ENCODE results near the gene DCP1B.
A peak's percentile ranks its signal among the peaks of the same experiment; 100 is the strongest.

DCP1B gene

GRCh38 chr12:1966561-1967226 is 37.6 kb downstream of the DCP1B start:
- Histone ChIP-seq H3K14ac (ENCODE audit: low read length in 2 of 2) (no peak overlapping the region), H3K18ac (ENCODE audit: low read depth in 1 of 2, low read length in 2 of 2) (no peak overlapping the region), H4K91ac (ENCODE audit: low read length) (no peak overlapping the region), H2AK5ac (ENCODE audit: low read length, severe bottlenecking) (no peak overlapping the region), H3K27me3 (ENCODE audit: control insufficient read depth in 1 of 2, insufficient read depth in 1 of 2, low read length in 2 of 2) (no peaks in the 10 kb centered on the region), H3K27ac (ENCODE audit: low read length, poor library complexity, severe bottlenecking) (no peak overlapping the region), H3K4me2 (ENCODE audit: low read length, poor library complexity, severe bottlenecking) (no peak overlapping the region), H3K79me1 (replicated peaks; ENCODE audit: low read length, poor library complexity, severe bottlenecking) (peaks cover 16% of the 10 kb centered on the region), H3K23ac (ENCODE audit: low read length in 2 of 2) (no peak overlapping the region), H2BK5ac (ENCODE audit: low read depth, low read length, poor library complexity, severe bottlenecking) (no peak overlapping the region), H3K4me1 (ENCODE audit: control insufficient read depth, insufficient read depth, low read depth, low read length) (no peaks in the 10 kb centered on the region), H3K36me3 (ENCODE audit: control insufficient read depth in 1 of 2, insufficient read depth in 2 of 2, low read depth in 1 of 2, low read length in 2 of 2) (peaks cover 7 to 59% of the 10 kb centered on the region in 2 experiments), H2AFZ (ENCODE audit: low read depth, low read length) (no peak overlapping the region), H3K9me3 (ENCODE audit: control insufficient read depth, low read length) (no peaks in the 10 kb centered on the region), H2BK15ac (ENCODE audit: low read depth, poor library complexity, severe bottlenecking) (no peak overlapping the region), H2BK12ac (ENCODE audit: low read length in 2 of 2) (peak overlapping the region in 1 of 2 experiments; percentile 47), H4K8ac (ENCODE audit: low read length) (peak overlapping the region; percentile 4), H3K4me3 (ENCODE audit: insufficient read depth in 1 of 2, low read depth in 1 of 2, low read length in 2 of 2) (no peak overlapping the region), H2BK120ac (ENCODE audit: low read depth, low read length) (no peak overlapping the region), H3K9ac (ENCODE audit: low read length) (no peak overlapping the region), H3K4ac (ENCODE audit: low read depth in 1 of 2, low read length in 2 of 2) (no peak overlapping the region)
- no peak for DNase-seq
- WGBS = 45% methylated on average over 2 of the region's 4 CpGs

DNA sequence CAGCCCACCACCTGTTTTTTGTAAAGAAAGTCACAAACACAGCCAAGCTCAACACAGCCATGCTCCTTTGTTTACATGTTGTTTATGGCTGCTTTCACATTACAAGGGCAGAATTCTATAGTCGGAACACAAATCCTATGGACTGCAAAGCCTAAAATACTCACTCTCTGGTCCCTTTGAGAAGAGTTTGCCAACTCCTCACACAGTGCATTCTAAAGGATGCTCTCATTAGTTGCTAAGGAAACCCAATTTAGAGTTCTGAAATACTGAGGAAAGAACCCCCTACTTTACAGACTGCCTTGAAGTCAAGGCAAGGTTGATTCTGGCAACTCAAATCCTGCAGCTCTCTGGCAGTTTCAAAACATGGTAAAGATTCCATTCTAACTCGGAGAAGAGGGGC is 38.3 kb downstream of the DCP1B start:
- Histone ChIP-seq H3K14ac (ENCODE audit: low read length in 2 of 2) (no peak overlapping the region), H2BK15ac (ENCODE audit: low read depth, poor library complexity, severe bottlenecking) (no peak overlapping the region), H3K4ac (ENCODE audit: low read depth in 1 of 2, low read length in 2 of 2) (no peak overlapping the region), H2BK12ac (ENCODE audit: low read length in 2 of 2) (no peak overlapping the region), H2AK5ac (ENCODE audit: low read length, severe bottlenecking) (no peak overlapping the region), H3K4me2 (ENCODE audit: low read length, poor library complexity, severe bottlenecking) (no peak overlapping the region), H3K4me1 (ENCODE audit: control insufficient read depth, insufficient read depth, low read depth, low read length) (no peaks in the 10 kb centered on the region), H2BK120ac (ENCODE audit: low read depth, low read length) (no peak overlapping the region), H3K36me3 (ENCODE audit: control insufficient read depth in 1 of 2, insufficient read depth in 2 of 2, low read depth in 1 of 2, low read length in 2 of 2) (peaks cover 11 to 67% of the 10 kb centered on the region in 2 experiments), H2BK5ac (ENCODE audit: low read depth, low read length, poor library complexity, severe bottlenecking) (no peak overlapping the region), H4K8ac (ENCODE audit: low read length) (no peak overlapping the region), H3K9me3 (ENCODE audit: control insufficient read depth, low read length) (no peaks in the 10 kb centered on the region), H3K79me1 (replicated peaks; ENCODE audit: low read length, poor library complexity, severe bottlenecking) (peaks cover 16% of the 10 kb centered on the region), H3K18ac (ENCODE audit: low read depth in 1 of 2, low read length in 2 of 2) (no peak overlapping the region), H3K9ac (ENCODE audit: low read length) (no peak overlapping the region), H3K27ac (ENCODE audit: low read length, poor library complexity, severe bottlenecking) (no peak overlapping the region), H3K4me3 (ENCODE audit: insufficient read depth in 1 of 2, low read depth in 1 of 2, low read length in 2 of 2) (no peak overlapping the region), H3K27me3 (ENCODE audit: control insufficient read depth in 1 of 2, insufficient read depth in 1 of 2, low read length in 2 of 2) (no peaks in the 10 kb centered on the region), H2AFZ (ENCODE audit: low read depth, low read length) (no peak overlapping the region), H4K91ac (ENCODE audit: low read length) (no peak overlapping the region), H3K23ac (ENCODE audit: low read length in 2 of 2) (no peak overlapping the region)
- no peak for DNase-seq
- 58% methylated on average over 2 of the region's 2 CpGs for WGBS

GRCh38 chr12:1962051-1963020 is 41.9 kb downstream of the DCP1B start:
- Histone ChIP-seq H3K4me3 (ENCODE audit: insufficient read depth in 1 of 2, low read depth in 1 of 2, low read length in 2 of 2) (no peak overlapping the region), H4K91ac (ENCODE audit: low read length) (no peak overlapping the region), H3K9ac (ENCODE audit: low read length) (no peak overlapping the region), H3K36me3 (ENCODE audit: control insufficient read depth in 1 of 2, insufficient read depth in 2 of 2, low read depth in 1 of 2, low read length in 2 of 2) (peaks cover 13 to 79% of the 10 kb centered on the region in 2 experiments), H2BK5ac (ENCODE audit: low read depth, low read length, poor library complexity, severe bottlenecking) (no peak overlapping the region), H3K27me3 (ENCODE audit: control insufficient read depth in 1 of 2, insufficient read depth in 1 of 2, low read length in 2 of 2) (no peaks in the 10 kb centered on the region), H3K79me1 (replicated peaks; ENCODE audit: low read length, poor library complexity, severe bottlenecking) (peaks cover 3% of the 10 kb centered on the region), H4K8ac (ENCODE audit: low read length) (no peak overlapping the region), H2AFZ (ENCODE audit: low read depth, low read length) (no peak overlapping the region), H3K9me3 (ENCODE audit: control insufficient read depth, low read length) (no peaks in the 10 kb centered on the region), H2AK5ac (ENCODE audit: low read length, severe bottlenecking) (no peak overlapping the region), H2BK120ac (ENCODE audit: low read depth, low read length) (no peak overlapping the region), H2BK12ac (ENCODE audit: low read length in 2 of 2) (no peak overlapping the region), H3K4ac (ENCODE audit: low read depth in 1 of 2, low read length in 2 of 2) (no peak overlapping the region), H3K4me1 (ENCODE audit: control insufficient read depth, insufficient read depth, low read depth, low read length) (no peaks in the 10 kb centered on the region), H3K4me2 (ENCODE audit: low read length, poor library complexity, severe bottlenecking) (no peak overlapping the region), H3K18ac (ENCODE audit: low read depth in 1 of 2, low read length in 2 of 2) (no peak overlapping the region), H3K23ac (ENCODE audit: low read length in 2 of 2) (no peak overlapping the region), H3K27ac (ENCODE audit: low read length, poor library complexity, severe bottlenecking) (no peak overlapping the region), H2BK15ac (ENCODE audit: low read depth, poor library complexity, severe bottlenecking) (no peak overlapping the region), H3K14ac (ENCODE audit: low read length in 2 of 2) (no peak overlapping the region)
- 98% methylated on average over 5 of the region's 5 CpGs for WGBS
- no peak for DNase-seq

- no peak overlapping the region for H3K18ac ChIP-seq (ENCODE audit: low read depth in 1 of 2, low read length in 2 of 2)
- no peak for DNase-seq
- WGBS = 100% methylated on average over 2 of the region's 3 CpGs
- H3K14ac ChIP-seq (ENCODE audit: low read length in 2 of 2) = no peak overlapping the region
- H3K4me2 ChIP-seq (ENCODE audit: low read length, poor library complexity, severe bottlenecking) = no peak overlapping the region
- no peak overlapping the region for H4K91ac ChIP-seq (ENCODE audit: low read length)
- H2BK120ac ChIP-seq (ENCODE audit: low read depth, low read length) = no peak overlapping the region
- H3K9me3 ChIP-seq (ENCODE audit: control insufficient read depth, low read length) = no peaks in the 10 kb centered on the region
- no peak overlapping the region for H3K27ac ChIP-seq (ENCODE audit: low read length, poor library complexity, severe bottlenecking)
- H2BK5ac ChIP-seq (ENCODE audit: low read depth, low read length, poor library complexity, severe bottlenecking) = no peak overlapping the region
- no peak overlapping the region for H2AK5ac ChIP-seq (ENCODE audit: low read length, severe bottlenecking)
- no peak overlapping the region for H3K23ac ChIP-seq (ENCODE audit: low read length in 2 of 2)
- H2BK12ac ChIP-seq (ENCODE audit: low read length in 2 of 2) = no peak overlapping the region
- no peak overlapping the region for H4K8ac ChIP-seq (ENCODE audit: low read length)
- H3K4ac ChIP-seq (ENCODE audit: low read depth in 1 of 2, low read length in 2 of 2) = no peak overlapping the region
- no peak overlapping the region for H2AFZ ChIP-seq (ENCODE audit: low read depth, low read length)
- peaks cover 27 to 67% of the 10 kb centered on the region in 2 experiments for H3K36me3 ChIP-seq (ENCODE audit: control insufficient read depth in 1 of 2, insufficient read depth in 2 of 2, low read depth in 1 of 2, low read length in 2 of 2)
- no peak overlapping the region for H2BK15ac ChIP-seq (ENCODE audit: low read depth, poor library complexity, severe bottlenecking)
- peaks cover 15% of the 10 kb centered on the region for H3K79me1 ChIP-seq (replicated peaks; ENCODE audit: low read length, poor library complexity, severe bottlenecking)
- no peak overlapping the region for H3K9ac ChIP-seq (ENCODE audit: low read length)
- no peak overlapping the region for H3K4me3 ChIP-seq (ENCODE audit: insufficient read depth in 1 of 2, low read depth in 1 of 2, low read length in 2 of 2)
- no peaks in the 10 kb centered on the region for H3K27me3 ChIP-seq (ENCODE audit: control insufficient read depth in 1 of 2, insufficient read depth in 1 of 2, low read length in 2 of 2)
- no peaks in the 10 kb centered on the region for H3K4me1 ChIP-seq (ENCODE audit: control insufficient read depth, insufficient read depth, low read depth, low read length)
Observed at GRCh38 chr12:1956716-1957115, 47.5 kb downstream of the DCP1B start.

All from mesenchymal stem cell (in vitro differentiated cells and primary cell).